NCI-H2196 treated with DMSO at 0.1 percent for 48 hours (cell line): ENCODE measurements around the gene PNMA3.
A peak's percentile ranks its signal among the peaks of the same experiment; 100 is the strongest.
"Not testable (repeated sequence)": the region's sequence is repeated elsewhere in the genome, so short reads cannot be mapped to it uniquely, and the experiment has no call there.

Source experiments
- DNase-seq: peaks from one replicate; lab custom pipeline; 2025; ENCODE audit not compliant: unreplicated experiment; lab: John Stamatoyannopoulos, UW

Gene PNMA3

DNA sequence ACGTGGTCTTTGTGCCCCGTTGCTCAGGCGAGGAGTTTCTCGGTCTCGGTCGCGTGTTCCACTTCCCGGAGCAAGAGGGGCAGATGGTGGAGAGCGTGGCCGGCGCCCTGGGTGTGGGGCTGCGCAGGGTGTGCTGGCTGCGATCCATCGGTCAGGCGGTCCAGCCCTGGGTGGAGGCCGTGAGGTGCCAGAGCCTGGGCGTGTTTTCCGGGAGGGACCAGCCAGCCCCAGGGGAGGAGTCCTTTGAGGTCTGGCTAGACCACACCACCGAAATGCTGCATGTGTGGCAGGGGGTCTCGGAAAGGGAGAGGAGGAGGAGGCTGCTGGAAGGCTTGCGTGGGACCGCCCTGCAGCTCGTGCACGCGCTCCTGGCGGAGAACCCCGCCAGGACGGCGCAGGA is 17.1 kb downstream of the PNMA3 start:
- DNase-seq, result not testable (repeated sequence)

DNA sequence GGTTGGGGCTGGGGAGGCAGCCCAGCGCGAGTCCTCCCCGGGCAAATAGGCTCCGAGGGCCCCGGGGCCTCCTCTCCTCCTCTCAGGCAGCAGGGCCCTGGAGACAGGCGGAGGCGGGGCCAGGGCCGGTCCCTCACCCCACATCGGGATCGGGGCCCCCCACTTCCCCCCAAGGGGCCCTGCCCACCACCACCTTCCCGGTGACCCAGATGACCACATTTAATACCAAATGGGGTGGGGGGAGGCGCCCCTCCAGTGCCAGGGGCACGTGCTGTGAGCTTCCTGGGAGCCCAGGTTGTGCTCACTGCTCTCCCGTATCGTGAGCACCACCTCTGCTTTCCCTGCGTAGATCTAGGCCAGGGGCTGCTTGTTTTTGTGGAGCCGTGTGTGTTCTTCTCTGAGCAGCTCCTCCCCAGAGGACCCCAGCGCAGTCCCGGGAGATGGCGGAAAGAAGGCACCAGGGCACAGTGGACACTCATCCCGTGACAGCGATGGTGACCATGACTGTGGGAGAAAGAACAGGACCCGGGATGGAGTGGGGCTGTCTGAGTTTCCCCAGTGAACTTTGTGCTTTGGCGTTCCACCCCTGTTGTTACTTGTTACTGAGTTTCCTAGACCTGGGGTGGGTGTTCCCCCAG is 18.1 kb downstream of the PNMA3 start:
- DNase-seq, result no peak

DNA sequence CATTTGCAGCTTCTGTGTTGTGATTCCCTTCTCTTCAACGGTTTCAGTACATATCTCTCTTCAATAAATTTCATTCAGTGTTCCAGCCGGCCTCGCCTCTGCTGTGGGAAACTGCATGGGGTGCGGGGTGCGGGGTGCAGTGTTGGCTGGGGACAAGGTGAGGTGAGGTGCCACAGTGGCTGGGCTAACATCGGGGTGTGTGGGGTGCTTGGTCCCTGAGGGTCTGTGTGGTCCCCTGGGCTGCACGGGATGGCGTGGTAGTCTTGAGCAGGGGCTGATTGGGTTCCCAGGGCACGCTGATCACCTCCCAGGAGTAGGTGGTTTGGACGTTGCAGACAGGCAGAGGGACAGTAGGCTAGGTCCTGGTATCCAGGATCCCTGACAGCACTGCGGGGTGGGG is 18.7 kb downstream of the PNMA3 start:
- DNase-seq, result no peak

DNA sequence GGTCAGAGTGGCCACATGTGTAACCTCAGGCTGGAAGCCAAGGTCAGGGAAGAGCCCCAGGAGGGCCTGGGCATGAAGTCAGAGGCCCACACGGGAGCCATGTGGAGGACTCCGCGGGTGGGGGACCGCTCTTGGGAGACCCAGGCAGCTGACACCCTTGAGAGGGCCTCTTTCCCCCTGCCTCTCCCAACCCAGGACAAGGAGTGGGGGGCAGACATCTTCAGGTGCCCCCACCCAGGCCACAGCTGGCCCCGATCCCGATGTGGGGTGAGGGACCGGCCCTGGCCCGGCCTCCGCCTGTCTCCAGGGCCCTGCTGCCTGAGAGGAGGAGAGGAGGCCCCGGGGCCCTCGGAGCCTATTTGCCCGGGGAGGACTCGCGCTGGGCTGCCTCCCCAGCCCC is 19.1 kb downstream of the PNMA3 start:
- DNase-seq, result no peak

DNA sequence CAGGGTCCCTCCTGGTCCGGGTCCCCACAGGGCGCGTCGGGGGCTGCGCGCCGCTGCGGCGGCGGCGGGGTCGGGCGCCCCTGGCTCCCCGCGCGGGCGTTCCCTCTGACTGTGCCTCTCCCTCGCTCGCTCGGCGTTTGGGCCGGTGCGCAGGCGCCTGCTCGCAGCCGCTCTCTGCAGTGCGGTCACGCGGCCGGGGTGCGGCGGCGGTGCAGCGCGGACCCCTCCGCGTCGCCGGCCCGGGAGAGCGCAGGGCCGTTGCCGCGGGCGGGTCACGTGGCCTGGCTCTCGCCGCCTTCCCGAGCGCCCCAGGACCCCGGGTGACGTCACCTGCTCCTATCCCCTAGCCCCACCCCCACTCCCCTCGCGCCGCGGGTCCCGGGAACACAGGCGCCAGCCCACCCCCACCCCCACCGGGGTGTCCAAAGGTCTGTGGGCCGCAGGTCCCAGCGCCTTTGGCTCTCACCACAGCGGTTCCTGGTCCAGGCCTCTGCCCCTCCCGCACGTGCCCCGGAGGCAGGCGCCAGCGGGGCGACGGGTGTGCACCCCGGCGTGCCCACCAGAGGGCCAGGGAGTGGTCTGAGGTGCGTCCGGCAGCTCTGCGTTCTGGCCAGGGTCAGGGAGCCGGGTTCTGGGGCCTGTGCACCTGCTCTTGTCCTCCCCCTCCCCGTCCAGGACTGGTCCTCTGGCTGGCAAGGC is 21.3 kb downstream of the PNMA3 start:
- DNase-seq, result not testable (repeated sequence)

DNA sequence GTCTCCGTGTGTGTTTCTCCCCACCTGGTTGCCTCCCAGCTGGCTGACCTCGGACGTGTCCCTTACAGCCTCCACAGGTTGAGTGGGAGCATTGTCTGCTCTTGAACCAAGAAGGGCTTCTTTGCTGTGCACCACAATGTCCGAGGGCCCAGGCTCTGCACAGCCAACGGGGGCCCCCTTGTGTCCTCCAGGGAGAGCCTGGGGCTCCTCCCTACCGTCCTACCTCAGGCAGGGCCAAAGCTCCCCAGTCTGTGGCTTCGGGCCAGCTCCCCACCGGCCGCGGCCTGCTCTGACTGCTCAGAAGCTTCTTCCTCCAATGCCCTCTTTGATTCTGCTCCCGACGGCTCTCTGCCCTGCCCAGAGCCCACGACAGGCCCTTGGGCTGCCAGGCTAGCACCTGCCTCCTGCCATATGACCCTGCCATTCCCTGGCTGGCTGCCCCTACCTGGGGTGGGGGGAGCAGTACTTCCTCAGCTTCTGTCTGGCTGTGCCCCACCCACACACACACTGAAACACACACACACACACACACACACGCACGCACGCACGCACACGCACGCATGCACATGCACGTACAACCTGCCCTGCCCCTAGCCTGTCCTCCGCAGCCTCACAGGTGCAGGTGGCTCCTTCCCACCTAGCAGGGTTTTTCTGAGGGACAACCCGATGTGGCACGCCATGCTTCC is 27.1 kb downstream of the PNMA3 start:
- peak; percentile 10 for DNase-seq

DNA sequence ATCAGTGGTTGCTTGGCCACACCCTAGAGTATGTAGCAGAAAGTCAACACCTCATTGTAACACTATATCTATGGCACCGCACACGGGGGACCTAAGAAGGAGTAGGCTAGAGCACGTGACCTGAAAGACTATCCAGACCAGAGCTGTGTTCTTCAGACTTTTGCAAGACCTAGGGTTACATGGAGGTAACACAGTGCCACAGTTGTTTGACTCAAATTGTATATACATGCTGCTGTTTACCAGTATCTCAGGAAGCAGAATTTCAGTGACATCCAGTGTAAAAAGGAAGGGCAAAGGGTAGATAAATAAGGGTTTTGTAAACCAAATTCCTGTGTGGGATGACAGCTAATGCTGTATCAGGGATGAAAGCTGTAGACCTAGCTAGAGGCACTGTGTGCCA is 46.1 kb downstream of the PNMA3 start:
- DNase-seq, result no peak

GRCh38 chrX:153104959-153105358 is 48.7 kb downstream of the PNMA3 start:
- DNase-seq, result not testable (repeated sequence)

DNA sequence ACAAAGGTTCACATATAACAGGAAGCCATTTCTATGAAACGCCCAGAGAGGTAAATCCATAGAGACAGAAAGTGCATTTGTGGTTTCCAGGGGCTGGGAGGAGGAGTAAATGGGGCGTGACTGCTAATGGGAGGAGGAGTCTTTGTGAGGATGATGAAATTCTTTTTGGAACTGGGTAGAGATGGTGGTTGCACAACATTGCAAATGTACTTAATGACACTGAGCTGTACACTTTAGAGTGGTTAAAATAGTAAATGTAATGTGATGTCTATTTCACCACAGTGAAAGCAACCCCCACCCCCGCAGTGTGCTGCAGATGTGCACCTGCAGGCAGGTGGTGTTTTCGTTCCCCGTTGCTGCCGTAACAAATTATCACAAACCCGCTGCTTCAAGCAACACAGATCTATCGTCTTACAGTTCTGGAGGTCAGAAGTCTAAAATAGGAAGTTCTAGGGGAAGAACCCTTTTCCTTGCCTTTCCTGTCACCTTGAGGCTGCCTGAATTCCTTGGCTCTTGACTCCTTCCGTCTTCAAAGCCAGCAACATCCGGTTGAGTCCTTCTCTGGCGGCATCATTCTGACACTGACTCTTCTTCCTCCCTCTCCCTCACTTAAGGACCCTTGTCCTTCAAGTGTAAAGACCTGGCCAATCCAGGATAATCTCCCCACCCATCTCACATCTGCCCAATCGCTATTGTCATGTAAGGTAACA is 50.0 kb downstream of the PNMA3 start:
- not testable (repeated sequence) for DNase-seq
